Left lobe of liver (tissue), 2 donors: ENCODE measurements around the gene ATG10. TPM values are rescaled to one million over a fixed set of nuclear protein-coding genes. Genes with fewer than 3 reads are reported as not detected.
"Not testable (repeated sequence)": the region's sequence is repeated elsewhere in the genome, so short reads cannot be mapped to it uniquely, and the experiment has no call there.

Experiments used
- ATAC-seq: fragments of 200-7000 bp; cut with Tn5 transposase; one replicate; pipeline ENCODE4 v1.9.1; 2020; ENCODE audit warnings: mild to moderate bottlenecking, moderate library complexity
- DNase-seq: peaks from one replicate; pipeline ENCODE4 v3.0.0-alpha.2; 2020; ENCODE audit warnings: low spot score
- total RNA-seq: library from RNA; stranded (reverse); gene quantifications from one replicate; pipeline ENCODE4 v1.2.1, GENCODE V29; 2021
- donor health status: DM: no; HTN: no; CAD: no; lungs with moderate emphysema.
- donor health status: DM: no; HTN: yes; CAD: no.

ATG10 gene
- total RNA-seq: 4.3 TPM

DNA sequence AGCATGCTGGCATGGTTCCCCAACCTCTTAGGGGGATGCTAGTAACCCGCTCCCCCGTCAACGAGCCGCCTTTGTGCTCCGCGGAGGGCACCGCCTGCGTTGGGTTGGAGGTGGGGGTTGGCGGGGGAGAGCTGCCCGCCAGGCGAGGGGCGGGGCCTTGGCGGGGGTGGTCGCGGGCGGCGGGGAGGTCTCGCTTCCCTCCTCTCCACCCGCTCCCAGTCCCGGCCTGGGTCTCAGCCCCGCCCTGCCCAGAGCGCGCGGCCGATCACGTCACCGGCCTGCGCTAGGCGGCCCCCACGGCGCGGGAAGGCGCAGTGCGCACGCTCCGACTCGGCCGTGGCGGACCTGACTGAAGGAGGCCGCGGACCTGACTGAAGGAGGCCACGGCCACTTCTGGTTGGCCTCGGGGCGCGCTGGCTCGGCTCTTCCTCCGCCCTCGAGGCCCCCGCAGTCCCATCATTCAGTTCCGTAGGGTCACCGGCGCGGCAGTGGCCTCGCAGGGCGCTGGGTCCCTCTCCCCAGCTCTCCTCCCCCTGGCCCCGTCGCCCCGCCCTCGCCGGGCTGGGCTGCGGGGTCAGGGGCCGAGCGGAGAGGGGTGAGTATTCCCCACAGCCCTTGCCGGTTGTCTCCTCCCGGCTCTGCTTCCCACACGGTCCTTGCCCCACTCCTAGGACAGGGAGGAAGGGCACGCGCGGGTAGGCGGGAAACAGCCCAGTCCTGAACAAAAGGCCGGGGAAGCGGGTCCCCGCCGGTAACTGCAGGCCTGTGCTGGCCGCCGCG, at the start of gene ATG10:
ATG10 (plus strand) TSS at position 312 of the 780 bp plus-strand sequence. CDS start 15,548 bp downstream, outside the sequence.
- DNase-seq: peak; percentile 95
- ATAC-seq: peak; percentile 92

DNA sequence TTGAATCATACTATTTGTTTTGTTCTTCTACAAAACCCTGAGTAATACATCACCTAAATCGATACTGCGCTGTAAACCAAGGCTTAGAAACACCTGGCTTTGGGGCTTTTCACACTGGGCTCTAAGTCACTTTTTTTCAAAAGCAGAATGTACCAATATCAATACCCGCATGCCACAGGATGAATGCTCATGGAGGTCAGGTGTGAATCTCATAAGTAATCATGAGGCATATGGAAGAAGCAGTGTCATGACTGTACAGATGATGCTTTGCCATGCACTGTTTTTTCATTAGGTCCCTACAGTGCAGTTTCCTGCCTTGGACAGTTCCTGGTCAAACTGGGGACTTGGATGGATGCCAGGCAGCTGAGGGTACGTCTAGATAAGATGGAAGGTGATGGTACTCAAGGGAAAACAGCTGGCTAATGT, 49.0 kb upstream of the ATG10 start:
- DNase-seq (no peak), ATAC-seq (no peak)

- no peak for ATAC-seq
- no peak for DNase-seq
Measured at GRCh38 chr5:81924442-81924841, 47.4 kb upstream of the ATG10 start.

GRCh38 chr5:81925009-81925408, 46.8 kb upstream of the ATG10 start:
- no peak for ATAC-seq
- DNase-seq: no peak

GRCh38 chr5:81925981-81926380, 45.8 kb upstream of the ATG10 start:
- ATAC-seq: no peak
- no peak for DNase-seq

DNA sequence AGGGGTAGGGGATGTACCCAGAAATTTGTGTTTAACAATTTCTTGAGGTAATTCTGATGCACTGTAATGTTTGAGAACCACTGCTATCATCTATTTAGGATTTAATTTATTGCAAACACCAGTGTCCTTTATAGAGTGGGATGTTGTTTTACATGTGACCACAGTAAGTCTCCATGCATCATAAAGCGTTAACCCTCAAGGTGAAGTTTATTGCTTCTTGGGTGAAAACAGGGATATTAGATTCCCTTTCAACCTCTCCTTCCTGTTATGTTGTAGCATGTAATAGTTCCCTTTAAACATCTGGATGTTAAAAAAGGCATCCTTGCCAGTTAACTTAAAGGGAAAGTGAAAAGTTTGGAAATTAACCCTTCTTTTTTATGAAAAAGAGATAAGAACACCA, 35.8 kb upstream of the ATG10 start:
- ATAC-seq (no peak), DNase-seq (no peak)

DNA sequence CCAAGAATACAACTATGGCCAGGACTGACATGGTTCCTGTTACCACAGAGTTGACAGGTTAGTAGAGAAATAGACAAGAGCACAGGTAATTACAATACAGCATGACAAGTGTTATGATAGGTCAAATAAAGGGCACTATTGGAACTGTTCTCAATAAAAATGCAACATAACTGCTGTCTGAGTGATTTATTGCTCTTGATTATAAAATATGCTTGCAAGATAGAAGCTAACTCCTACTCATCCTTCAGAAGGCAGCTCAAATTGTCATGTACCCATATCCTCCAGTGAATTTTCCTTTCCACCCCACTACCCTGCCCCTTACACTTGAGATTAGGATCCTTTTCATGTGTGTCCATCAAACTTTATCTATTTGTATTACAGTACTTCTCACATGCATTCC, 35.1 kb upstream of the ATG10 start:
- DNase-seq (no peak), ATAC-seq (no peak)

GRCh38 chr5:81942746-81943145, 29.1 kb upstream of the ATG10 start:
- DNase-seq (no peak), ATAC-seq (no peak)

- ATAC-seq (peak; percentile 96), DNase-seq (peak; percentile 46)
Measured at GRCh38 chr5:81948349-81948748, 23.5 kb upstream of the ATG10 start.

- ATAC-seq (no peak), DNase-seq (no peak)
Measured at GRCh38 chr5:81949462-81949861, 22.4 kb upstream of the ATG10 start.

GRCh38 chr5:81950996-81951395, 20.8 kb upstream of the ATG10 start:
- no peak for DNase-seq
- peak; percentile 9 for ATAC-seq

GRCh38 chr5:81954796-81955195, 17.0 kb upstream of the ATG10 start:
- not testable (repeated sequence) for ATAC-seq, DNase-seq

DNA sequence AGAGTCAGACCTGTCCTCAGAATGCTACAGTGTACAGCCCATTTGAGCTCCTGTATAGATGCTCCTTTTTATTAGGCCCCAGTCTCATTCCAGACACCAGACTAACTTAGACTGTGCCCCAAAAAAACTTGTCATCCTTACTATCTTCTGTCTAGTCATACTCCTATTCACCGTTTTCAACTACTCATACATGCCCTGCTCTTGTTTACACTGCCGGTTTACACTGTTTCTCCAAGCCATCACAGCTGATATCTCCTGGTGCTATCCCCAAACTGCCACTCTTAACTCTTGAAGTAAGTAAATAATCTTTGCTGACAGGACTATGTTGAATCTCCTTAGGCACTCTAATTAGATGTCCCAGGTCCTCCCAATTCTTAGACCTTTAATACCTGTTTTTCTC, 13.7 kb upstream of the ATG10 start:
- DNase-seq, ATAC-seq: not testable (repeated sequence)

GRCh38 chr5:81961651-81962440, 10.0 kb upstream of the ATG10 start:
- no peak for DNase-seq
- ATAC-seq: no peak

GRCh38 chr5:81963544-81963943, 8.3 kb upstream of the ATG10 start:
- DNase-seq: no peak
- ATAC-seq: no peak

- ATAC-seq (no peak), DNase-seq (no peak)
Measured at GRCh38 chr5:81965524-81965923, 6.3 kb upstream of the ATG10 start.

- no peak for DNase-seq
- no peak for ATAC-seq
Measured at GRCh38 chr5:81969226-81969625, 2.6 kb upstream of the ATG10 start.

- no peak for ATAC-seq
- DNase-seq: no peak
Measured at GRCh38 chr5:81969912-81970311, 1.9 kb upstream of the ATG10 start.

- no peak for DNase-seq
- peak; percentile 29 for ATAC-seq
Measured at GRCh38 chr5:81971111-81971711, 612 bp upstream of the ATG10 start.

- ATAC-seq (no peak), DNase-seq (no peak)
Measured at GRCh38 chr5:81972492-81972783, 615 bp downstream of the ATG10 start.

- no peak for ATAC-seq
Measured at GRCh38 chr5:81980160-81980559, 8.3 kb downstream of the ATG10 start.

More at GRCh38 chr5:81980160-81980559, 8.3 kb downstream of the ATG10 start:
- no peak for DNase-seq
